GM12874 (cell line): ENCODE results near the gene GARS1.

Source experiments
- CTCF ChIP-seq: IDR thresholded peaks from 2 replicates; pipeline ENCODE4 v1.5.1; 2011; ENCODE audit warnings: low read depth, mild to moderate bottlenecking, control low read depth, low read length, moderate library complexity; ENCODE audit not compliant: insufficient read depth

Gene GARS1

DNA sequence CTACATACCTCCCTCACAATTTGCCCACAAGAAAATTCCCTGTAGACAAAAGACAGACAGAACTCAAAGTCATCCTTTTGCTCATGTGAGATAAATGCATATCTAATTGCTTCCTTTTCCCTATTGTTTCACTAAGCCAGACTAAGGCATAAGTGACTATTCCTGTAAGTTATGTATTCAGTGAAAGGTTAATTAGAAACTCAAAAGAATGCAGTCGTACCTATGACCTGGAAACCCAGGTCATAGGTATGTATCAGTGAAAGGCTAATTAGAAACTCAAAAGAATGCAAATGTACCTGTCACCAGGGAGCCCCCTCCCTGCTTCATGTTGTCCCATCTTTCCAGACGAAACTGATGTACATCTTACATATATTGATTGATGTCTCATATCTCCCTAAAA lies 10.3 kb upstream of the GARS1 start:
- no peak for TF ChIP-seq CTCF

GRCh38 chr7:30584965-30585364 lies 9.7 kb upstream of the GARS1 start:
- TF ChIP-seq CTCF: no peak

- no peak for TF ChIP-seq CTCF
These were observed 9.0 kb upstream of the GARS1 start for GRCh38 chr7:30585675-30586074.

- TF ChIP-seq CTCF: no peak
These were observed 5.6 kb upstream of the GARS1 start for GRCh38 chr7:30589111-30589510.

- no peak for TF ChIP-seq CTCF
These were observed 584 bp upstream of the GARS1 start for GRCh38 chr7:30594048-30594539.

- no peak for TF ChIP-seq CTCF
These were observed 847 bp downstream of the GARS1 start for GRCh38 chr7:30595436-30596013.

DNA sequence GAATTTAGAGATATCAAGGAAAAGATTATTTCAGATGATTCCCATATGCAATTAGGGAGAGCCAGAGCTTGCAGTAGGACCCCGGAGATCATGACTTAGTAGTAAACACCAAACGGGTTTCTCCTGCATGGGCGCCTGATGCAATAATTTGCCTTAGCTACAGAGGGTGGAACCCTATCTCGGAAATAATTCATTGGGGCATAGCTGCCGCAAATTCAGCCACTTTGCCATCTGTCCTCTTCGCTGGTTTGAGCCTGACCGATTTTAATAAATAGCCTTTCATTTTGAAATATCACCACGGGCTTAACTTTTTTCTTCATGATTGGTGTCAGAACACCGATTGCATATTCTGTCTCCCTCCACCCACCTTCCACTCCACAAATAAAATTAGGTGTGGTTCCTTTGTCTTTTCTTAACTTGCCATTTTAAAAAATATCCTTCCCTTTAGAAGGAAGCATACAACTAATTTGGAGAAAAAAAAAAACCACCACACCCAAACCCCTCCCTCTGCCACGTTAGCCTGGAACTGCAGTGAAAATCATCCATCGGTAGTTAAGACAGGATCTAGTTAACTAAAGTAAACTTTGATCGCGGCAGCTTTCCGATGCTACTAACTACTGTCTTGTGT lies 1.4 kb downstream of the GARS1 start:
- no peak for TF ChIP-seq CTCF
